ENCODE data around the gene TUFT1.

The TUFT1 gene, protein sequence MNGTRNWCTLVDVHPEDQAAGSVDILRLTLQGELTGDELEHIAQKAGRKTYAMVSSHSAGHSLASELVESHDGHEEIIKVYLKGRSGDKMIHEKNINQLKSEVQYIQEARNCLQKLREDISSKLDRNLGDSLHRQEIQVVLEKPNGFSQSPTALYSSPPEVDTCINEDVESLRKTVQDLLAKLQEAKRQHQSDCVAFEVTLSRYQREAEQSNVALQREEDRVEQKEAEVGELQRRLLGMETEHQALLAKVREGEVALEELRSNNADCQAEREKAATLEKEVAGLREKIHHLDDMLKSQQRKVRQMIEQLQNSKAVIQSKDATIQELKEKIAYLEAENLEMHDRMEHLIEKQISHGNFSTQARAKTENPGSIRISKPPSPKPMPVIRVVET

GRCh38 chr1:151540021-151540981 lies at the start of gene TUFT1:
TUFT1 (plus strand) TSS chr1:151540309; CDS start chr1:151540367, 58 bp downstream.
- peak; percentile 95 for DNase-seq

- DNase-seq = no peak
Measured at GRCh38 chr1:151491641-151492040, 48.5 kb upstream of the TUFT1 start.

DNA sequence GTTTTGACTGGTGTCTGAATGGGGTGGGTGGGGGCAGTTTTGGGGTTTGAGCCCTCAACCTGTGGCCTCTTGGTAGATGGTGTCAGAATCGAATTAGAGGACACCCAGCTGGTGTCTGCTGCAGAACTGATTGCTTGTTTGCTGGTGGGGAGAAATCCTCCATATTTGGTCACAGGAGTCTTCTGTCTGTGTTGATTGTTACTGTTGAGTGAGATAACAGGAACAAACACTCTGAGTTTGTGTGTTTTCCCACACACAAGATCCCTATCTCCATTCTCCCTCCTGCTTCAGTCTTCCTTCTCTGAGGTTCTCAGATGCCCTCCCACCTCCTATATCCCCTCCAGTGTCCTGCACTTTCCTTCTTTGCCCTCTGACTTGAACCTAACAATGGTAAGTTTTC lies 48.0 kb upstream of the TUFT1 start:
- no peak for DNase-seq

DNA sequence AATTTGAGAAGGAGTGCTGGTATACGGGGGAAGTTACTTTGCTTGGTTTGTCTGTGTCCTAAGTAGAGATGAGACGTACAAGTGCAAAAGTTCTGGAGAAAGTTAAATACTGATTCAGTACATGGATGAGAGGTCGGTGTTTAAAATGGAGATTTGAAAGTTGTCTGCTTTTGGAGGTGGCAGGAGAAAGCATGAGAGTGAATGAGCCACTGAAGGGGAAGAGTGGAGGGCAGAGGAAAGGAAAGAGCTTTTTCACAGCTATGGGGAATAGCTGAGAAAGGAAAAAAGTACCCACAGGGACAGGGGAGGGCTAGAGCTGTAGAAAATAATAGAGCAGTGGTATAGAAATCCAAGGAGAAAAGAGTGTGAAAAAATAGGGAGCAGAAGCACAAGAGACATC lies 47.1 kb upstream of the TUFT1 start:
- DNase-seq = no peak

- DNase-seq = no peak
Measured at GRCh38 chr1:151494741-151495281, 45.3 kb upstream of the TUFT1 start.

- no peak for DNase-seq
Measured at GRCh38 chr1:151495316-151495715, 44.8 kb upstream of the TUFT1 start.

- DNase-seq = no peak
Measured at GRCh38 chr1:151499365-151499764, 40.7 kb upstream of the TUFT1 start.

GRCh38 chr1:151499930-151500329 lies 40.2 kb upstream of the TUFT1 start:
- DNase-seq = no peak

DNA sequence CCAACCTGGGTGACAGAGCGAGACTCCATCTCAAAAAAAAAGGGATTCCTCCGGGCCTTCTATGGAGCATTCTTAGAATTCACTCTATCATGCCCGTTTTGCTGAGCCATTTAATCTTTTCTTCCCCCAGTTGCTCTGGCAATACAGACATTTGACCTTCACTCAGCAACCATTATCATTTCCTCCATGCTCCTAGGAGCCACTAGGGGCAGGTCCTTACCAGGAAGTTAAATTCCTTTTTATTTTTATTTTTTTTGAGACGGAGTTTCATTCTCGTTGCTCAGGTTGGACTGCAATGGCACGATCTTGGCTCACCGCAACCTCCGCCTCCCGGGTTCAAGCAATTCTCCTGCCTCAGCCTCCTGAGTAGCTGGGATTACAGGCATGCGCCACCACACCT lies 38.6 kb upstream of the TUFT1 start:
- DNase-seq = no peak

DNA sequence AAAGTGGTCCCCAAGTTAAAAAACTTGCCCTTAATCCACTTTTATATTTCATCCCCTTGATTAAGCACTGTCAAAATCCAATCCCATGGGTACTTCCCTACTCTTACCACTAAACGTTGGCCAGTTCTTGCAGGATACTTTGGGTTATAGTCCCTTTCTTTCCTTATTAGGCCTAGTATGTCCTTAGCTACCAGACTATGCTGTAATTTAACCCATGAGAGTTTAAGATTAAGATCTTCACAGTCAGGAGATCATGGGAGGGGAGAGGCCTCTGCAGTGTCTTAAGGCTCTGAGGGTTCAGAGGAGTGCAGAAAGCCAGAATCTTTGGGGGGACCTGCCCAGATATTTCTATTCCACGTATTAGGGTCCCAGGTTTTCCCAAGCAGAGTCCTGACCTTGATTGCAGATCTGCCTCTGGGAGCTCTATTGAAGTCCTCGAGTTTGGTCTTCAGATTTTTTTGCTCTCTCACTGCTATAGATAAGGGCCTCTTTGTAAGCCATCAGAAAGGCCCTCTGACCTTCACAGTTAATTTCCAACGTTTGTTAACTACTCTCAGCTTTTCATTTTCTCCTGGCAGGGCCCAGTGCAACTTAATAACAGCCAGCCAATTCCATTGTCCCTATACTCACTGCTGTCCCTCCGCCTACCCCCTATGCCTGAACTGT lies 37.9 kb upstream of the TUFT1 start:
- no peak for DNase-seq

DNA sequence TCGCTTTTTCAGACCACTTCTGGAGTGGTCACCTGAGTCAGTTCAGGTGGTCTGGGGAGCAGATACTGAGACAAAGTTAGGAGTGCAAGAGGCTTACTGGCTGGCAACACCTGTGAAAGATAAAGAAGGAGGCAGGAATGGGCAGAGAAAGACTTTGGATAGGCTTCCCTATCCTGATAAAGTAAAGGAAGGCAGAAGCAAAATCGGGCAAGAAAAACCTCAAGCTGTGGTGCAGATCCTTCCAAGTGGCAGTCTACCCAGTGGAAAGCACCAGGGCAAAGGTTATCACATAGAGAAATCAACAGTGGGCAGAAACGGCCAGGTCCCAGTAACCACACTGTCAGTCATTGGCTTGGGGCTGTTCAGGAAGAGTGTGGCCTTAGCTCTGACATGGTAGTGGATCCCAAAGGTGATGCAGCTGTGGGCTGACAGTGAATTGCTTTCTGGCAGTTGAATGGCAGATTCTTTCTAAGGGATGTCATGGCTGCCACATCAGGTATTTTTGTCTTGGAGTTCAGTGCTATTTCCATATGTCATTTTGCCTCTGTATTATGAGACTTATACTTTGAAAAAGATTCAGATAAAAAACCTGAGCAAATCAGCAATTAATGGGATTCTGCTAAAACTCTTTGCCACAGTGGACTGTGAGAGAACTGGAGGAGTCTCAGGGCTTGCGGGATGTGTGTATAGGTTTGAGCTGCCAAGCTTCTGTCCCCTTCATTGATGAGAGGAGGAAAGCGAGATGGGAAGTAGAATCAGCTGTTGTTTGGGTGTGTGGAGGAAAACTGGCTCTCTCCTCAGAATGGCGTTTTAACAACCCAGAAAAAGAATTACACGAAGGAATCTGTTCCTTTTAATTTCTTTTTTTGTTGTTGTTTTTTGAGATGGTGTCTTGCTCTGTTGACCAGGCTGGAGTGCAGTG lies 37.0 kb upstream of the TUFT1 start:
- no peak for DNase-seq

DNA sequence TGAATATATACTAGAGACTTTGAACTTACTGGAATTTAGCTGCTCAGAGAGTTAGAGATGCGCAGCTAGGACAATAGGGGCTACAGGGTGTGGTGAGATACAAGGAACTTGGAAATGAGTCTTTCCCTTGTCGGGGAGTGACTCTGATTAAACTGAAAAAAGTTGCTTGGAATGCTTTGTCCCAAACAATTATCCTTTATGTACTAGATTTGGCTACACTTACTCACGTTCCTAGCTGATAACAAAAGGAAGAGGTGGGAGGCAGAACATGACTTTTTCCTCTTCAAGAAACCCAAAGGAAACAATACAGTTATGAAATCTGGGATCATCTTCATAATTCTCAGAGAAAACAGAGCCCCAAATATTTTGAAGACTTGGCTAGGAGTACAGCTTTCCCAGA lies 35.9 kb upstream of the TUFT1 start:
- DNase-seq = no peak

- no peak for DNase-seq
Measured at GRCh38 chr1:151504759-151505158, 35.4 kb upstream of the TUFT1 start.

- no peak for DNase-seq
Measured at GRCh38 chr1:151508833-151509232, 31.3 kb upstream of the TUFT1 start.

- no peak for DNase-seq
Measured at GRCh38 chr1:151509350-151510019, 30.6 kb upstream of the TUFT1 start.

DNA sequence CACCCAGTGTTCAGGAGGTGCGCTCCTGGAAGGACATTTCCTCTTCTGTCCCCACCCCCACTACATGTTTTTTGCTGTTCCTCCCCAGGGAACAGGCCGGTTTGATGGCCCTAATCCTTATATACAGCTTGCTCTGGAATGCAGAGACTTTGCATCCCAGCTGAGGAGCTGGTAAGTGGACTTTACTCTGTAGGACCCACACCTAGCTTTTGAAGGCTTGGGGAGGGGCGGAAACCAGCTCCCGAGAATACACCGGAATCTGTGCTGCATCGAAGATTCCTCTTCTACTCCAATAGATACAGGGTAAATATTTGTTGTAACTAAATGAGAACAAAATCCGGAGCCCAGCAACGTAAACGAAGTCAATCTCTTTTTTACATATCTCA lies 30.1 kb upstream of the TUFT1 start:
- no peak for DNase-seq

DNA sequence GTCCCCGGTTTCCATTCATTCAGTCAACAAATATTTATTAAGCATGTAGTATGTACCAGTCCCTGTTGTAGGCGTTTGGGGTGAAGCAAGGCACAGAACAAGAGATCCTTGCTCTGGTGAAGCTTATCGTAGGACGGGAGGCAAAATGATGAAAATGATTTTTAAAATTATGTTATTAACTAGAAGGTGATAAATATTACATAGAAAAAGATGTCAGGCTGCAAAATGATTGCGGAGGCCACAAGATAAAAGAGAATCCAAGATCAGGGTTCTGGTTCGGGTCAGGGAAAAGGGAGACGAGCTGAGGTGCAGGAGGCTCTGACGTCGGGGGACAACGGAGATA lies 29.5 kb upstream of the TUFT1 start:
- DNase-seq = no peak

- peak; percentile 92 for DNase-seq
Measured at GRCh38 chr1:151510957-151511635, 29.0 kb upstream of the TUFT1 start, which contains the start of gene CGN. CGN (plus strand) TSS chr1:151511387; CDS start chr1:151518520, 7,133 bp downstream.

DNA sequence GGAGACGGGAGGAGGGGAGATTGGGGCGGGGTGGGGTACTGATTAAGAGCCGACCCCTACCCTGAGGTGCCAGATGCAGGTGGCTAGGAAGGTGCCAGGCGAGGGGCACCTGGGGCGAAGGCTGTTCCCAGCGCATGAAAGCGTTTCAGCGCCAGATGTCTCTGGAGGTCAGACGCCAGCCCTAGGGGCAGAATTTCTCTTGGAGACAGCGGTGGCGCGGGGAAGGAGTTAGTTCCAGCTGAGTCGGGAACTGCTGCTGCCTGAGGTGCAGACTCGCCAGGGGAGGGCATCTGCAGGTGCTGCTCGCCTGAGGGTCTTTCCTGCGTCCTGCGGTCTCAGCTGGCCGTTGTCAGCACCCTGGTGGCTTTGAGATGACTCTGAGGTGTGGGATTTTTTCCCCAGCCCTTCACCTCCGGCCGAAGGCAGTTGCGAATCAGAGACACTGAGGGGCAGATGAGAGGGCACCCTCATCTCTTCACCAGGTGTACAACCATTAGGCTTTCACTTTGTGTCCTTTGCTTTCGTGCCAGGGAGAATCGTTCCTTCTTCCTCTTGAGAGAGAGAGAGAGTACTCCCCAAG lies 28.4 kb upstream of the TUFT1 start:
- peak; percentile 4 to 13 for DNase-seq

- no peak for DNase-seq
Measured at GRCh38 chr1:151512326-151512725, 27.8 kb upstream of the TUFT1 start.

Data from CD4-positive, alpha-beta T cell treated with Interleukin-1 beta for 1 hour (primary cell).